HK-2 (cell line): ENCODE data around the gene UBAP2.

Experiments used
- DNase-seq: peaks from one replicate; pipeline ENCODE4 v3.0.0-alpha.2; 2018; ENCODE audit not compliant: unreplicated experiment

UBAP2 gene

DNA sequence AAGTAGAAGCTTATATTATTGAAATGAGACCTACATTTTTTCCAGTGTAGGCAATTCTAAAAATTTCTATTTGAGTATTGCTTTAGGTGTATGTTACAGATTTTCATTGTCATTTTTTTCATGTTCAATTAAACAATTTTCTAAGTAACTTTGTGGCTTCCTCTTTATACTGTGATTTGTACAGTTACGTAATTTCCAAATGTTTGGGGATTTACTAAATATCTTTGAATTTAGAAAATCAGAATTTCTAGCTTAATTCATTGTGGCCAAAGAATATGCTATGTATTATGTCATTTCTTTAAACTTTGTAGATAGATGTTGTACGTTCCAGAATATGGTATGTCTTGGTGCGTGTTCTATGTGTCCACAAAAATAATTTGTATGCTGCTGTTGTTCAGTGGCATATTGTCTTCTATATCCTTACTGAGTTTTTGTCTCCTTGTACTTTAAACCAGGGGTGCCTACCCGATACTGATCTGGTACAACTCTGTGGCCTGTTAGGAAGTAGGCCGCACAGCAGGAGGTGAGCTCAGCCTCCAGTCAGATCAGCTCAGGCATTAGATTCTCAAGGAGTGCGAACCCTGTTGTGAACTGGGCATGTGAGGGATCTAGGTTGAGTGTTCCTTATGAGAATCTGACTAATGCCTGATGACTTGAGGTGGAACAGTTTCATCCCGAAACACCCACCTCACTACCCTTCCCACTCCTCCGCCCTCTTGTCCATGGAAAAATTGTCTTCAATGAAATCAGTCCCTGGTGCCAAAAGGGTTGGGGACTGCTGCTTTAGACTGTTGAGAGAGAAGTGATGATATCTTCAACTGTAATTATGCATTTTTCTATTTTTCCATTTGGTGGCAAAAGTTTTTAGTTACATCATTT is 168.2 kb downstream of the UBAP2 start:
- DNase-seq, result no peak

DNA sequence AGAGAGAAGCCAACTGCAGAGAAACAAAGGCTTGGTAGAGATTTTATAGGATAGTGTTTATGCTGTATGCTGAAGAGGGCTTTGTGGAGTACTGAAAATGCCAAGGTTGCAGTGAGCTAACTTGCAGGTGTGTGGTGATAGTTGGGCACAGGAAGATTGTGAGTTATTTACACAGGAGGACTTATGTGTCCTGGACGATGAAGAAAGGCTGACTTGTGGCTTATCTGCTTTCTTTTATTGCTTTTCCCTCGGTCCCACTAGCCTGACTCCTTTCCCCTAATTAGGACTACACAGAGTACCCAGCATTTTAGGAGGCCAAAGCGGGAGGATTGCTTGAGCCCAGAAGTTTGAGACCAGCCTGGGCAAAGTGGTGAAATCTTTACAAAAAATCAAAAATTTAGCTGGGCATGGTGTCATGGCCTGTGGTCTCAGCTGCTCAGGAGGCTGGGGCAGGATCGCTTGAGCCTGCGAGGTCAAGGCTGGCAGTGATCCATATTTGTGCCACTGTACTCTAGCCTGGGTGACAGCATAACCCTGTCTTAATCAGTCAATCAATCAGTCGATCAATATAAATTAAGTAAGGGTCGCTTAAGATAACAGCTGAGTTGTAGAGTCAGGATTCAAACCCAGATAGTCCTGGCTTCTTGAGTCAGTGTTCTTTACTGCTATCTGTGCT is 169.9 kb downstream of the UBAP2 start:
- DNase-seq, result no peak

DNA sequence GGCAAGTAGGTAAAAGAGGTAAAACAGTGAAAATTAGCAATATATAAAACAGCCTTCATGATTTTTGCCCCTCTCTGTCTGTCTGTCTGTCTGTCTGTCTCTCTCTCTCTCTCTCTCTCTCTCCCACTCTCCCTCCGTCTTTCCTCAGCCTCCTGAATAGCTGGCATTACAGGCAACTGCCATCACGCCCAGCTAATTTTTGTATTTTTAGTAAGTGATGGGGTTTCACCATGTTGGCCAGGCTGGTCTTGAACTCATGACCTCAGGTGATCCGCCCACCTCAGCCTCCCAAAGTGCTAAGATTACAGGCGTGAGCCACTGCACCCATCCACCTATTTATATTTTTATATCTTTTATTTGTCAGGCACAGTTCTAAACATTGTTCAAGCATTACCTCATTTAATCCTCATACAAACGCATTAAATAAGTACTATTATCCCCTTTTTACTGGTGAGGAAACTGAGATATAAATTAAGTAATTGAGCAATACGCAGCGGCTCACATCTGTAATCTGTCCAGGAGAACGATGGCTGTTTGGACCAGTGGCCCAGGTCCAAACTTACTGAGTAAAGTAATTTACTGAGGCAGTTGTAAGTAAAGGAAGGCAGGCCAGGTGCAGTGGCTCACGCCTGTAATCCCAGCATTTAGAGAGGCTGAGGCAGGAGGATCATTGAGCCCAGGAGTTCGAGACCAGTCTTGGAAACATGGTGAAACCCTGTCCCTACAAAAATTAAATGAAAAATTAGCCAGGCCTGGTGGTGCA is 170.8 kb downstream of the UBAP2 start:
- no peak for DNase-seq
